GM12873 (cell line): Measurements from ENCODE around the gene AVP.

Source experiments
- TF ChIP-seq, protein P1 (sequence below): IDR thresholded peaks from 2 replicates; pipeline ENCODE4 v1.5.1; 2012; ENCODE audit warnings: low read depth, mild to moderate bottlenecking, moderate library complexity, low read length, control low read depth; ENCODE audit not compliant: insufficient read depth; ENCODE audit errors: missing control alignments

AVP gene

DNA sequence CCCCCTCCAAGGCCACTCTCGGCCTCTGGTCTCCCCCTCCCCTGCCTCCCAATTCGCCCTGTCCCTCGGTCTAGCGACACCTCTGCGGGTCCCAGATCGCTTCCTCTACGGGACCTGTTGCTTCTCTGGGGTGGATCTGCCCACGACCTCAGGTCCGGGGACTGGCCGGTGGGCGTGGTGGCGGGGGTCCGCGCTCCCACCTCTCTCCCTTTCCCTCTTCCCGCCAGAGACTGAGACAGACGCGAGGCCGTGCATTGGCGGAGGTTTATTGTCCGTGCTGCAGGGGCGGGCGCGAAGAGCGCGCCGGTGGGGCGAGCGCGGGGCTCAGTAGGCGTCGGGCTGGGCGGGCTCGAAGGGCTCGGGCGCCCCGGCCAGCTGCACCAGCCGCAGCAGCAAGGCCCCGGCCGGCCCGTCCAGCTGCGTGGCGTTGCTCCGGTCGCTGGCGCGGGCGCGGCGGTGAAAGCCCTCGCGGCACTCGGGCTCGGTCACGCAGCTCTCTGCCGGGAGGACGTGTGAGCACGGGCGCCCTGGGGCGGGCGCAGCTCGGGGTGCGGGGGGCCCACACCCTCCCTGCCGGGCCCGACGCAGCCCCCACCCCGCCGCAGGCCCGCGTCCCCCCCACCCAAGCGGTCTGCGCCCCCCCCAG is 2.1 kb downstream of the AVP start:
- TF ChIP-seq, protein P1, sequence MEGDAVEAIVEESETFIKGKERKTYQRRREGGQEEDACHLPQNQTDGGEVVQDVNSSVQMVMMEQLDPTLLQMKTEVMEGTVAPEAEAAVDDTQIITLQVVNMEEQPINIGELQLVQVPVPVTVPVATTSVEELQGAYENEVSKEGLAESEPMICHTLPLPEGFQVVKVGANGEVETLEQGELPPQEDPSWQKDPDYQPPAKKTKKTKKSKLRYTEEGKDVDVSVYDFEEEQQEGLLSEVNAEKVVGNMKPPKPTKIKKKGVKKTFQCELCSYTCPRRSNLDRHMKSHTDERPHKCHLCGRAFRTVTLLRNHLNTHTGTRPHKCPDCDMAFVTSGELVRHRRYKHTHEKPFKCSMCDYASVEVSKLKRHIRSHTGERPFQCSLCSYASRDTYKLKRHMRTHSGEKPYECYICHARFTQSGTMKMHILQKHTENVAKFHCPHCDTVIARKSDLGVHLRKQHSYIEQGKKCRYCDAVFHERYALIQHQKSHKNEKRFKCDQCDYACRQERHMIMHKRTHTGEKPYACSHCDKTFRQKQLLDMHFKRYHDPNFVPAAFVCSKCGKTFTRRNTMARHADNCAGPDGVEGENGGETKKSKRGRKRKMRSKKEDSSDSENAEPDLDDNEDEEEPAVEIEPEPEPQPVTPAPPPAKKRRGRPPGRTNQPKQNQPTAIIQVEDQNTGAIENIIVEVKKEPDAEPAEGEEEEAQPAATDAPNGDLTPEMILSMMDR: no peak

DNA sequence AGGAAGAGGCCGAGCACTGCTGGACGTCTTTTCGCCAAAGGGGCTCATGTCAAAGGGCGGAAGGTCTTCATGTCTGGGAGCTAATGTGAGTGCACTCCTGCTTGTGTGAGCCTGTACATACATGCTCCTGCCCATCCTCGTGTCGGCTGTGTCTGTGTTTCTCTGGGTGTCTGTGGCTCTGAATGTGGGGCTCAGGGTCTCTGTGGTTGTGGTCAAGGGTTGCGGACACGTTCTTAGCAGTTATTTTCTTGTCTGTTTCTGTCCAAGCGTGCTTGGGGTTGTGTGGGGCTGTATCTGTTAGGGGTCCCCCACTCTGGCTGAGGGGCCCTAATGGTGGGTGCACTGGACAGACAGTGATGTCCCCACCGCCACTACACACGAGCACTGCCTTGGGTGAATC is 2.9 kb downstream of the AVP start:
- TF ChIP-seq, protein P1: no peak

DNA sequence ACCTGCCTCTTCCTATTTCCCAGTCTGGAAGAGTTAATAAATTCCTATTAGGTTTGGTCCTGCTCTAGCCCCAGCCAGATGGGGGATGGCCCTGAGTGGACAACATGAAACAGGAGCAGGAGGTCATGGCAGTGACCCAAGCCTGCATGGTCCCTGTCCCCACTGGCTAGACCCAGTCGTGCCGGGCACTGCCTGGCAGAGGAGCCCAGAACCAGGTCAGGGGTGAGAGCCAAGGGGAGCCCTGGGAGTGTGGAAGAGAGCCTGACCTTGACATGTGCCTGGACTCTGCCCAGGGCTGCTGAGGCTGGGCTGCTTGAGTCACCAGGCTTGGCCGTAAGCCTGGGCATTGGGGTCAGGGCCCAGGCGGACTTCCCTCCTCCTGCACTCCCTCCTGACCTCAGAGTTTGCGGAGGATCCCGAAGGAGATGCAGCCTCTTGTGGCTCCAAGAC is 3.6 kb downstream of the AVP start:
- TF ChIP-seq, protein P1: no peak

DNA sequence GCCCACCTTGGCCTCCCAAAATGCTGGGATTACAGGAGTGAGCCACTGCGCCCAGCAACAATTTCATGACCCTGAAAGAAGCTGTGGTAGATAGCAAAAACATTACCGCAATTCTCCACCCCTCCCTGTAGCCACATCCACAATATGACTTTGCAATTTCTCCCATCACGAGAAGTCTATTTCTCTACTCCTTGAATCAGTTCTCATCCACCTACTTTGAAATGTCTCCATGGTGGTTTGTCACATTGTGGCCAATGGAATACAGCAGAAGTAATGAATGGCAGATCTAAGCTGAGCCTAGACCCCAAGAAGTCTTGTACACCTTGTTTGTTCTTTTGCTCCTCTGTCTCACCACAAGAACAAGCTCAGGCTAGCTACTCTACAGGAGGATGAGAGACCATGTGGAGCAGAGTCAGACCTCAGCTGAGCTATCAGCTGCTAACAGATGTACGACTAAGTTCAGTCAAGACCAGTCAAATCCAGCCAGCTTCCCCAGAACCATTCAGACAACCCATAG is 6.8 kb downstream of the AVP start:
- TF ChIP-seq, protein P1: no peak

DNA sequence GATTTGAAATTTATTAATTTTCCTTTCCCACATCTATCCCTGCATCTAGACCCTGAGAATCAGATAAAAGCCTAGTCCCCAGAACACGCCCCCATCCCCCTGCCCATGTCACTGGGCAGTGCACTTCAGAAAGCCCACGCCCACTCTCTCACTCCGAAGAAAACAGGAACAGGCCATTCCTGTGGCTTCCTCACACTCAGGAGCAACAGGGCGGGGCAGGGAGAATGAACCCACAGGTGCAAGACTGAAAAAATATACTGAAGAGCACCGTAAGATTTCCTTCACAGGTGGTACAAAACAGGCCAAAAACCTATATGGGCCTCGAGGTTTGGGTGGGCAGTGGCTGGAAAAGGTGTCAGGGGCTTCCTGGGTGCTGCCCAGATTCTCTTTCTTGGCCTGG is 9.7 kb downstream of the AVP start:
- TF ChIP-seq, protein P1: no peak

DNA sequence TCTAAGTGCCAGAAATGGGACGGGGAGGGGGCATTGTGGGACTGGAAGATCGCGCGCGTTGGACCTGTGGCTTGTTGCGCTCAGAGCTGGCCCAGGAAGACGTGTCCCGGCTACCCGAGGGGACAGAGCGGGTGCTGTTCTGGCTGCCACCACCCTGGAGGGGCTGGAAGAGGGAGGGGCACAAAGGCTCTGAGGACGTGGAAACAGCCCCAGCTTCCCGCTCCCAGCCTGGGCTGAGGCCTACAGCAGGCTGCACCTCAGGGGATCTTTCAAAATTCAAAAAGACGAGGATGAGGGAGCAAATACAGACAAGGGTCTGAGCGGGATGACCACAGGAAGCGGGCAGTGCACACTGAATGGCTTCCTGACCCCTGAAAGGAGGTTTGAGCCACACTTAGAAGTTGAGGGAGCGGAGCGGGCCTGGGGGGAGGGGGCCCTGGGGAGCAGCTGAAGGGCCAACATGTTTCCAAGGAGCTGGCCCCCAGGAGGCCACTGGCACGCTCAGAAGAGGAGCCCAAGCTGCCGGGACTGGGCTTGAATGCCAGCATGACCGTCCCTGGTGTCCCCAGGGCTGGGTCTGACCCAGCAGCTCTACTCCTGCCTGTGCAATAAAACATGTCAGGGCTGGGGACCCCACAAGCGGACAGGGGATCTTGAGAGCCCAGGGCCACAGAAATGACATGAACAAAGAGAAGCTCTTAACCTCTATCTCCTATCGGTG is 11.8 kb downstream of the AVP start:
- TF ChIP-seq, protein P1: no peak
